Measurements from ENCODE around the gene OTOG.

OTOG gene

GRCh38 chr11:17596310-17596669, 49.2 kb downstream of the OTOG start:
- DNase-seq: peak in 17 of 42 donors; percentile 1 to 31 (median 6)
- intact Hi-C loops (cut with DNase I): loop anchor here (5.0 kb wide), 1 partner anchor 386 kb away; no protein-coding TSS in a partner anchor

GRCh38 chr11:17596711-17597110, 49.7 kb downstream of the OTOG start:
- DNase-seq: peak in 14 of 42 donors; percentile 3 to 40 (median 10)
- intact Hi-C loops (cut with DNase I): loop anchor here (5.0 kb wide), 1 partner anchor 386 kb away; no protein-coding TSS in a partner anchor

DNA sequence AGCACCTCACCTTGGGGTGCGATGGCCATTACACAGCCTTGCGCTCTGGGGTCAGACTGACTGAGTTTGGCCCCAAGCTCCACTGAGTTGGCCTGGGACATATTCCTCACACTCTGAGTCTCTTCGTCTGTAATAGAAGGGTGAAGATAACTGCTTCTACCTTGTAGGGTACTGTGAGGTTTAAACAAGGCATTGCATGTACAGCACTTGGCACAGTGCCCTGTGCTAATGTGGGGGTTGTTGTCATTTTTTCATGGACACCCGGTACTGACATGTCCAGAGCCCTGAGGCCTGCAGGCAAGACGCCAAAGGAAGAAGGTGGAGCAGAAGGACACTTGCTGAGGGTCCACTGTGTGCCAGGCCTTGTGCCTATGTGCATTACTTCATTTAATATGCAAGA, 50.7 kb downstream of the OTOG start:
- peak in 13 of 42 donors; percentile 1 to 42 (median 14) for DNase-seq
- intact Hi-C loops (cut with DNase I): loop anchor here (5.0 kb wide), 1 partner anchor 385 kb away; no protein-coding TSS in a partner anchor

GRCh38 chr11:17598700-17599459, 51.8 kb downstream of the OTOG start:
- intact Hi-C loops (cut with DNase I): loop anchor here (5.0 kb wide), 1 partner anchor 383 kb away; no protein-coding TSS in a partner anchor
- DNase-seq: peak; percentile 66 to 93 (median 84)

- intact Hi-C loops (cut with DNase I): loop anchor here (5.0 kb wide), 1 partner anchor 383 kb away; no protein-coding TSS in a partner anchor
- DNase-seq: peak in 8 of 42 donors; percentile 8 to 38 (median 25)
Observed at GRCh38 chr11:17599460-17599925, 52.4 kb downstream of the OTOG start.

GRCh38 chr11:17600316-17601255, 53.5 kb downstream of the OTOG start:
- peak in 10 of 42 donors; percentile 4 to 51 (median 30) for DNase-seq
- intact Hi-C loops (cut with DNase I): loop anchor here (10.0 kb wide), 1 partner anchor 134 kb away; the partner anchor contains the start of gene KCNC1

- intact Hi-C loops (cut with DNase I): loop anchor here (10.0 kb wide), 1 partner anchor 134 kb away; the partner anchor contains the start of gene KCNC1
- peak in 31 of 42 donors; percentile 15 to 85 (median 49) for DNase-seq
Observed at GRCh38 chr11:17601256-17601671, 54.2 kb downstream of the OTOG start.

- DNase-seq: peak in 3 of 42 donors; percentile 8 to 31 (median 18)
- intact Hi-C loops (cut with DNase I): loop anchor here (10.0 kb wide), 1 partner anchor 133 kb away; the partner anchor contains the start of gene KCNC1
Observed at GRCh38 chr11:17601676-17602075, 54.6 kb downstream of the OTOG start.

- intact Hi-C loops (cut with DNase I): loop anchor here (10.0 kb wide), 1 partner anchor 132 kb away; the partner anchor contains the start of gene KCNC1
- DNase-seq: peak in 2 of 42 donors; percentile 21 to 37
Observed at GRCh38 chr11:17602105-17603001, 55.3 kb downstream of the OTOG start.

DNA sequence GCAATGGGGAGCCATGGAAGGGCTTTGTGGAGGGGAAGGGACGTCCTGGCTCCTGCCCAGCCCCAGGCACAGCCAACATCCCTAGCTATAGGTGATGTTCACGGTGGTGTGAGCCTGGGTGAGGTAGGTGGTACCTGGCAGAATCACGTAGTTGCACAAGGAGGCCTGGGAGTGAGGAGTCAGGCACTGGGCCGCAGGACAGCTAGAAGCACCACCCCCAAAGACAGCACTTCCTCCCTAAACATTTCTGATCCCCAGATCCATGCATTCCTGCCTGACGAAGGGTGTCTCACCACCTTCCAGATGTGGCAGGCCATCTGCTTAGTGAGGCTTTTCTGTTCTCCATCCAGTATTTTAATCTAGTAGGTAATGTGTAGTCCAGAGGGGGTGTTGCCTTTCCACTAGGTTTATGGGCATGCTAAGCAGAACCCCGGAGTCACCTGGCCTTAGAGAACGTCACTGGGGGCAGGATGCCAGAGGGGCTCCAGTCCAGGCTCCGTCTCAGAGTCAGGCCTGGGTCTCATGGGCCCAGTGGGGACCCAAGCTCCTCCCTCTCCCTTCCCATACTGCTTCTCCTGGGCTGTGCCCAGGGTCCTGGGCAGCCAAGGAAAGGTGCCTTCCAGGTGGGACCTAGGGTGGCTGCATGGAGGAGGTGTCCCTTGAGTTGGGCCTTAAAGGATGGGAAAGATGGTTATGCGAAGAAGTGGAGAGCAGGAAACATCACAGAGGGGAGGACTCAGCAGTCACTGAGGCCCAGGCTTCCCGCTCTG, 56.2 kb downstream of the OTOG start:
- intact Hi-C loops (cut with DNase I): loop anchor here (10.0 kb wide), 1 partner anchor 132 kb away; the partner anchor contains the start of gene KCNC1
- peak in 4 of 42 donors; percentile 8 to 35 (median 18) for DNase-seq

DNA sequence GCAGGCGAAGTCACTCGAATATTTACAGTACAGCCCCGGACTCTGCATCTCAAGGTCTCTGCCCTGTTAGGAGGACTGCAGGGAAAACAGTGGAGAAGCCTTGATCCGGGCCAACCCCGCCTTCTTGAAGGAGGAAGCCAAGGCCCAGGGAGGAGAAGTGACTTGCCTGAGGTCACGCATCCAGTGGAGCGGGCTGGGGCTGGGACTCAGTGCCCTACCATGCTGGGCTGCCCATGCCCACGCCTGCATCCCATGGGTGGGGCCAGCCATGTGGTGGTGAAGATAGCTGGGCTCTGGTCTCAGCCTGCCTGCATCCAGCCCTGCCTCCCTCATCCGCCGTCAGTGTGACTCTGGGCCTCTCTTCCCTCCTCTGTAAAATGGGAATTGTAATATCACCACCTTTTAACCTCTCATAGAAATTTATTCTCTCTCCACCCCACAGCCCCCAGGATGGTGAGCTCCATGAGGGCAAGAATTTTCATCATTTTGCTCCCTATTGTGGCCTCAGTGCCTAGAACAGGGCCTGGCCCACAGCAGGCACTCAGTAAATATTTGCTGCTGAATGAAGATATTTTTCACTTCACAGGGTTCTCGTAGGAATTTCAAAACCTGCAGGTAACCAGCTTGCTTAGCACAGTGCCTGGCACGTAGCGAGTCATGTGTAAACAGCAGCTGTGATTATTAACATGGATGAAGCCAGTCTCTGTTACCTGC, 57.3 kb downstream of the OTOG start:
- intact Hi-C loops (cut with DNase I): loop anchor here (10.0 kb wide), 1 partner anchor 130 kb away; the partner anchor contains the start of gene KCNC1
- DNase-seq: peak in 4 of 42 donors; percentile 5 to 34 (median 19)

GRCh38 chr11:17604915-17605233, 57.8 kb downstream of the OTOG start:
- DNase-seq: peak in 1 of 42 donors; percentile 18
- intact Hi-C loops (cut with DNase I): loop anchor here (10.0 kb wide), 1 partner anchor 130 kb away; the partner anchor contains the start of gene KCNC1

DNA sequence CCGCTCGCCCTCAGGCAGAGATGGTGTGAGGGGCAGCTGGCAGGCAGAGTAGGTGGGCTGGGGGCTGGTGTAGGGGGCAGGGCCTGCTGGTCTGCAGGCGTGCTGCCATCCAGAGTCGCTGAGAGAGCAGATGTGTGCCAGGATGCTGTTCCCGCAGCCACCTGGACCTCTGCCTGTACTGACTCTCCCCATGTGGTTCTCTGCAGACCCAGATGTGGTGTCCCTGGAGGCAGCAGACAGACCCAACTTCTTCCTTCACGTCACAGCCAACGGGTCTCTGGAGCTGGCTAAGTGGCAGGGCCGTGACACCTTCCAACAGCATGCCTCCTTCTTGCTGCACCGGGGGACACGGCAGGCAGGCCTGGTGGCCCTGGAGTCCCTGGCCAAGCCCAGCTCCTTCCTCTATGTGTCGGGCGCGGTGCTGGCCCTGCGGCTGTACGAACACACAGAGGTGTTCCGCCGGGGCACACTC, 58.6 kb downstream of the OTOG start:
- DNase-seq: peak in 3 of 42 donors; percentile 7 to 37 (median 20)
- intact Hi-C loops (cut with DNase I): loop anchor here (10.0 kb wide), 1 partner anchor 129 kb away; the partner anchor contains the start of gene KCNC1

DNA sequence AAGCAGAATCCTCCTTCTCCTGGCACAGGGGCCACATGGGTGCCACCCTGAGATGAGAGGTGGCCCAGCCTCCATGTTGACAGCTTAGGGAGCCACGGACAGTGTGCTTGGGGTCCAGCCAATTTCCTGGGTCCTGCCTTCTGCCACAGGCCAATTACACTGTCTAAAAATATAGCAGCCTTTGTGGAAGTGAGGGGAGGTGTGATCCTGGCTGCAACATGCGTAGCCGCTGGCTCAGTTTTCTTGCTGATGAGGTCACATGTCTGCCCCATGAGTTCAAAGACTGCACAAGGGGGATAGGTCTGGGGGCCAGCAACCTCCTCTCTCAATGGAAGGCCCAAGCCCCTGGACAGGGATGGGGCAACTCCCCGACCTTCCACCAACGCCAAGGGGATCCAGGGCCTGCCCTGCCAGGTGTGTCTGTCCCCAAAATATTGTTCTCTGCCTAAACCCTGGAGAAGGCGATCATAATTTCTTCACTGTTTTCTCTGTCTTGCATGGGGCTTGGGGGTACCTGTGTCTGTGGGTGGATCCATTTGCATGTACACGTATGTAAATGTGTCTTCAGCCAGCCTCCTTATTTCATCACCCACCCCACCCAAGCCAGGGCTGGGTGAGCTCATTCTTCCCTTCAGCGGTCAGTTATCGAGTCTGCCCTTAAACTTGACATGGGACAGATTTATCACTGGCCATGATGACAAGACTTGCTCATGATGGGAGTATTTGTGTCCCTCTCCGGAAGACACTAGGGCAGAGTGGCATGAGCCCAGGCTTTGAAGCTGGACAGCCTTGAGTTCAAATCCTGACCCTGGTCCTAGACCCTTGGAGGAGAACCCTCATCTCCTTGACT, 59.4 kb downstream of the OTOG start:
- intact Hi-C loops (cut with DNase I): loop anchor here (10.0 kb wide), 1 partner anchor 128 kb away; the partner anchor contains the start of gene KCNC1
- peak in 1 of 42 donors; percentile 1 for DNase-seq

- DNase-seq: no peak
- intact Hi-C loops (cut with DNase I): loop anchor here (10.0 kb wide), 1 partner anchor 128 kb away; the partner anchor contains the start of gene KCNC1
Observed at GRCh38 chr11:17607083-17607429, 60.0 kb downstream of the OTOG start.
